ENCODE data around the gene STARD3NL. TPM values are rescaled to one million over a fixed set of nuclear protein-coding genes. Genes with fewer than 3 reads are reported as not detected.

Gene STARD3NL
- total RNA-seq, result 84.3 and 97.9 TPM in 2 replicates

DNA sequence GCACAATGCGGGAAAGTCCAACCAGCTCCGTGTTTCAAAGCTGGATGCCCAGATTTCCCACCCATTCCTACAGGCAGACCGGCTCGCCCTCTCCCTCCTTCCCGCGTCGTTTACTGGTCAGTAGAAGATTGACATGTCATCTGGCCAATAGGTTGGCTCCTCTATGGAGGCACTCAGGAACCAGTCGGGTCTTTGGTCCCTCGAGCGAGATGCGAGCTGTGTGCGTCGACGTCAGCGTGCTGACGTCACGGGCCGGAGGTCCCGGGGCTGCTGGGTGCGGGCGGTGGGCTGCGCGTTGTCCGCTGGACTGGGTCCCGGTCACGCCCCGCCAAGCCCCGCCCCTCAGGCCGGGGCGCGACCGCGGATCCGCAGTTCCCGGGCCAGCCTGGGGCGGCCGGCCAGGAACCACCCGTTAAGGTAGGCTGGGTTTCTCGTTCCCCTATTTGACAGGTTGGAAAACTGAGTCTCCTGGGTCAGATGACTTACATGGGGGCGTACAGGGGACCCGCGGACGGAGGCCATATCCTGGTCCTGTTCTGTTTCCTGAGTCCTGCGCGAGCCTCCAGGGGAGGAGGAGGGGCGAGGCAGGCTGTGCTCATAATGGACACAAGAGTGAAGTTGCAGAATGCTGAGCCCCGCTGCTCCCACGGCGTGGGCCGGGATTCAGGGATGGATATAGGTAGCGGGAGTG, at the start of gene STARD3NL:
Gene STARD3NL, plus strand, starts transcription at position 242 of the 691 bp plus-strand sequence. CDS start 29,260 bp downstream, outside the sequence.

DNA sequence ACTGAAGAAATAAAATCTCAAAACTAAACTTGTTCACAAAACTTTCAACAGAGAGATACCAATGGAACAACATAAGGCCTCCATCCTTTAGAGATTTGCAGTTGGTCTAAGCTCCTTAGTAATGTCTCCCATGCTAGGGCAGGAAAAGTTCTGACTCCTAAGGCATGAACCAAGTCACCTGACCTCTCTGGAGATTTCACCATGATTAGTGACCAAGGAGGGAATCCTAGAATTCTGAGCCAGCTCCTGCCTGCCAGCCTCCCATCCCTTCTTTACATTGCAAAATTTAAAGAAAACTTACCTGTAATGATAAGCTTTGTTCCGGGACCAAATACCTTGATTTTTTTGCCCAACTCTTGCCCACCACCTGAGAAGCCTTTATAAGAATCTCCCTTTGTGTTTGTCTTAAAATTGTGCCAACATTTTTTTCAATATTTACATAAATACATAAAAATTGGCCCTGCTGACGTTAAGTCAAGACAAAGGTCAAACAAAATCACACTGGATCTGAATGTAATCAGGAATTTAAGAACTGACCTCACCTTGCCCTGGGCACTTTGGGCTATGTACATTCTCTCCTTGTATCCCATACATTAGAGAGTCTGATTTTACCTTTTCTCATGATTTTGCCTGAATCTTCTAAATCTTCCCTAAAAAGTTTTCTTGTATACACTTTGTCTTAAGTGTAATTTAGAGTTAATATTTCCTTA, 95.4 kb downstream of the STARD3NL start, which contains the start of gene TARP:
Gene TARP, minus strand, starts transcription at position 351 of the 710 bp plus-strand sequence.

Measured in smooth muscle cell of the umbilical artery (primary cell).